CD1c-positive myeloid dendritic cell (primary cell): ENCODE measurements around the gene TNFRSF14.
"Not testable (repeated sequence)": the region's sequence is repeated elsewhere in the genome, so short reads cannot be mapped to it uniquely, and the experiment has no call there.

Experiments
- DNase-seq: peaks from one replicate; pipeline ENCODE4 v3.0.0-alpha.2; 2016; ENCODE audit errors: extremely low spot score

The TNFRSF14 gene

GRCh38 chr1:2538376-2538775 lies 17.8 kb upstream of the TNFRSF14 start:
- no peak for DNase-seq

GRCh38 chr1:2538872-2539271 lies 17.3 kb upstream of the TNFRSF14 start:
- no peak for DNase-seq

- no peak for DNase-seq
Observed at GRCh38 chr1:2539312-2539907, 16.8 kb upstream of the TNFRSF14 start.

- DNase-seq, result no peak
Observed at GRCh38 chr1:2540816-2541492, 15.2 kb upstream of the TNFRSF14 start.

- DNase-seq, result no peak
Observed at GRCh38 chr1:2541619-2542245, 14.4 kb upstream of the TNFRSF14 start.

DNA sequence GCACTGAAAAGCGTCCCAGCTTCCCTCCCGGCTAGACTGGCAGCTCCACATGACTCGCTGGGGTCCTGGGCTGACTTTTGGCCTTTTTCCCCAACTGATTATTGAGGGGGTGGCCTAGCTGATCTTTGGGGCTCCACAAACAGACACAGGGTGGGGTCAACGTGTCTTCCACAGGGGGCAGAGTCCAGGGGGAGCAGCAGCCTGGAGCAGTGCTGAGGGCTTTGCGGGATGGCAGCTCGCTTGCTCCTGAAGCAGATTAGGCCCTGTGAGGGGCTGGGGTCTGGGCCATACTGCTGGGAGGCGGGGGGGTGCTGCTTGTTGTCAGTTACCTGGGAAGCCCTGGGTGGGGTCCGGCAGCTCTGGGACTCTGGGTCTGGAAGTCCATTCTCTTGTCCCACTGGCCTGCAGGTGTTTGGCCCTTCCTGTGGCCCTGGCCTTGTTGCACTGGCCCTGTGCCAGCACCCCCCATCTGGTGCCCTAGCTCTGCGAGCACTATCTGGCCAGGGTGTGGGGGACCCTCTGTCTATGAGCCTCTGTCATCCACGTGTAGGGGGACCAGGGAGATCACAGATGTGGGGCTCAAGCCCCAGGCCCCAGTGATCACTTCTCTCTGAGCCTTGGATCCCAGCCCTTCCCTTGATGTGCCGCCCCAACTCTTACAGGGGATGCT lies 13.8 kb upstream of the TNFRSF14 start:
- DNase-seq, result no peak

- no peak for DNase-seq
Observed at GRCh38 chr1:2543543-2544092, 12.6 kb upstream of the TNFRSF14 start.

GRCh38 chr1:2544093-2544874 lies 11.9 kb upstream of the TNFRSF14 start:
- no peak for DNase-seq

- DNase-seq, result no peak
Observed at GRCh38 chr1:2544875-2545640, 11.1 kb upstream of the TNFRSF14 start.

- peak; percentile 84 for DNase-seq
Observed at GRCh38 chr1:2545754-2546514, 10.2 kb upstream of the TNFRSF14 start.

GRCh38 chr1:2546515-2547209 lies 9.5 kb upstream of the TNFRSF14 start:
- peak; percentile 93 for DNase-seq

DNA sequence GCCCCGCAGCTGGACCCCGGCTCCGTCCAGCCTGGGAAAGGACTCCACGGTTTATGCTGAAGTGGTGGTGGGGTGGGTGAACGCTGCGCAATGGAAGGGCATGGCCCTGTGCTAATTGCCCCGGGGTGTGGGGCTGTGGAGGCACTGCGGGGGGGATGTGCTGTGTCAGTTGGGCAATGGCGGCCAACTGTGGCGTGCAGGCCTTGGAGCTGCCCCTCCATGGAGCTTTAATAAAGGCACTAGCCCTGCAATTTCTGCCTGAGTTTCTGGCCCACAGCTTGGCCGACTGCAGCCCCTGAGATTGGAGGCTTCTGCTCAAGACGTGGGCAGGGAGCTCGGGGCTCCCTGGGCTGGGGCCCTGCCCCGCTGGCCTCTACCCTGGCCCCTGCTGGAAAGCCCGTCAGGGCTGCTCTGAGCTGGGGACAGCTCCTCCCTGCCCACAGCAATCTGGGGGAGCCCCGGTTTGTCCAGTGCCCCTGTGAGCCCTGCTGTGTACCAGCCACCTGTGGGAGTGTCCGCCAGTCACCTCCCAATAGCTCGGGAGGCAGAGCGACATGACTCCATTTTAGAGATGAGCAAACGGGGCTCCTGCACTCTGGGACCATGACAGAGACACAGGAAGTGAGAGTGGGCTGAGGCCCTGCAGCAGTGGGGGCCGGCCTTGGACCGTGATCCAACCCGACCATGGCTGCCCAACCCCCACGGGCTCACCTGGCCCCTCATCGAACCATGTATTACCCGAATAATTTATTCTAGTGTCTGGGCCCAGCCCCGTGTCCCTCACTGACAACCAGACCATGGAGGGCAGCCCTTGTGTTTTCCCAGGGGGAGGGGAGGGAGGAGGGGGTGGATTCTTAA lies 8.7 kb upstream of the TNFRSF14 start:
- peak; percentile 58 for DNase-seq

DNA sequence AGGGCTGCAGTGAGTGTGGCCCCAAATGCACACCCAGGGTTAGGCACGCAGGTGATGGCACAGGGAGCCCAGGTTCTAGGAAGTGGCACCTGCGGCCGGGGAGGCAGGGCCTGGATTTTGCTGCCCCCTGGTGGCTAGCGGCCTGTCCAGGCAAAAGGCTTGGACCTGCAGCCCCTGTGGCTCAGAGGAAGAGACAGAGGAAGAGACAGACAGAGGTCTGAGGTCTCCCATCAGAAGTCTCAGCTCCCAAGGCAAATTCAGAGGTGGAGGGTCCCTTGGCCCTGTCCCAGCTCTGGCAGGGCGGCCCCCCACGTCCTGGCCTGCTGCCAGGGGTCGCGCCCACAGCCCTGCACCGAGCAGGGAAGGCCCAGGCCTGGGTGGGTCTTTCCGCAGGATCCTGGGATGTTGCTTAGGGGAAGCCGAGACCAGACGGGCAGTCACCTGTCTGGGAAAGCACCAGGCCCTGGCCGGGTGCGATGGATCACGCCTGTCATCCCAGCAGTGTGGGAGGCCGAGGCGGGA lies 8.0 kb upstream of the TNFRSF14 start:
- peak; percentile 80 for DNase-seq

GRCh38 chr1:2549367-2550029 lies 6.7 kb upstream of the TNFRSF14 start:
- not testable (repeated sequence) for DNase-seq

DNA sequence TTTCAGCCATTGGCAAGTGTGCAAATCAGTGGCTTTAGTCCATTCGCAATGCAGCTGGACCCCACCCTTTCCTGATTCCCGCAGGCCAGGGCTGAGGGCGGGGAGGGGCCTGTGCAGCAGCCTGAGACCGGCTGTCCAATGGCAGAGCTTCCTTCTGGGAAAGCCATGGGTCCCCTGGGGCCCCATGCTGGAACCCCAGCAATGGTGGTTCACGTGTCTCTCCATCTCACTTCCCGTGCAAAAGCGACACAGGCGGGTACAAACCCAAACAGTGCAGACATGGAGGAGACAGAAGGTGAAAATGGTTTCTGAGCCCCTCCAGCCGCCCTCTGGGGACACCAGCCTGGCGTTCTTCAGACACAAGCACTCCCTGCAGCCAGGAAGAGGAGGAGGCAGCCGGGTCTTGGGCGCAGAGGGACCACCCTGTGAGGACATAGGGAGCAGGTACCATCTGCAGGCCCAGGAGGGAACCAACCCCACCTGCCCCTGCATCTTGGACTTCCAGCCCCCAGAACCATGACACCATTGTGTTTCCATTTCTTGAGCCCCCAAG lies 5.8 kb upstream of the TNFRSF14 start:
- not testable (repeated sequence) for DNase-seq

DNA sequence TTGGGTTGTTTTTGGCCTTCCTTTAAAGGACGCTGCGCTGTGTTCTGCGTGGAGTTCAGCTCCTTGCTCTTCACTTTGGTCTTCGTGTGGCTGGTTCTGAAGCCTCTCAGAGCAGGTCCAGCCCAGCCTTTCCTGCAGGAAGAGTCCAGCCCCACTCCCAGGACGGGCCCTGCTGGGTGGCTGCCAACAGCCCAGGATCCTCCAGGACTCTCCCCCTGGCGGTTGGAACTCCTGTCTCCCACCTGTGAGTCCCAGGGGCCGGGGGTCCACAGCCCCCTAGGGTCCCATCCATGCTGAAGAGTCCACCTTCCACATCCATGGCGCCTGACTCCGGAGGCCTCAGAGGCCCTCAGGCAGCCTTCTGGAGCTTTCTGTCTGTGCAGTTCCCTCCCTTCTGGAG lies 4.6 kb upstream of the TNFRSF14 start:
- not testable (repeated sequence) for DNase-seq

DNA sequence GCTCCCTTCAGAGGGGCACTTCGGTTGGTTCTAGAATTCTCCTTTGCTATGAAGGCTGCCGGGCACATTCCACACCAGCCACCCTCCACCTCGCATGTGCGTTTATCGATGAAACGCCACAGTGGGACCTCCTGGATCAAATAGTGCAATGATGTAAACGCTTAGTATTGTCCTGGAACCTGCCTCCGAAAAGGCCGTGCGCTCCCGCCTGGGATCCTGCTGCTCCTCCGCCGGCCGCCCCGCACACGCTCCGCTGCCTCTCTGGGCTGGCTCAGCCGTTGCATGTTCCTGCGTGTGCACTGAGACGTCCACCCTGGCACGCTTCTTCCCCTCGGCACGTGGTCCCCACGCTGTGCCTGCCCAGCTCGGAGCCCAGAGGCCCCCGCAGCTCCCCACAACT lies 4.0 kb upstream of the TNFRSF14 start:
- no peak for DNase-seq
